HCT116 (cell line): ENCODE results near the gene SLC16A12. TPM values are rescaled to one million over a fixed set of nuclear protein-coding genes. Genes with fewer than 3 reads are reported as not detected.

Experiments used
- ATAC-seq: fragments of 200-7000 bp; cut with Tn5 transposase; 2 replicates; pipeline ENCODE4 v1.9.1; 2020; ENCODE audit warnings: mild to moderate bottlenecking, moderate library complexity
- BruUV-seq: library from RNA; stranded (reverse); fragments of 400-500 nt; replicated peaks from 2 replicates; lab custom pipeline; 2021; lab: Mats Ljungman, UMichigan
- CTCF ChIA-PET: fragments of 300-600 bp; sonication (Branson Sonifier 250); formaldehyde crosslinking; loops from one replicate; lab custom pipeline; 2021; ENCODE audit warnings: antibody characterized with exemption; lab: Charles Lee
- POLR2A ChIA-PET: fragments of 300-600, 350-600 bp; sonication (Branson Sonifier 250); formaldehyde crosslinking; loops from one replicate; lab custom pipeline; 2021; ENCODE audit warnings: antibody characterized with exemption; lab: Charles Lee
- RAD21 ChIA-PET, 2 experiments: fragments of 300-600 bp; sonication (Branson Sonifier 250); formaldehyde crosslinking; loops; one replicate each; lab custom pipeline; 2023; ENCODE audit warnings: low total read pairs in 2 of 2; ENCODE audit not compliant: uncharacterized antibody in 2 of 2, unreplicated experiment in 2 of 2, low non-redundant PET in 1 of 2; lab: Charles Lee
- DNase-seq: peaks from one replicate; pipeline ENCODE4 v3.0.0-alpha.2; 2010; ENCODE audit warnings: low read depth, low spot score
- H2AFZ ChIP-seq: fragments of 200-600 bp; shearing (Covaris generic), sonication (generic); 2 replicates; pipeline ENCODE4 v1.6.1; 2017; ENCODE audit warnings: low read depth, mixed run types, mixed read lengths, antibody characterized with exemption, low read length; ENCODE audit not compliant: poor library complexity, severe bottlenecking
- H3K27ac ChIP-seq: 2 replicates; pipeline ENCODE4 v1.5.1; 2012; ENCODE audit warnings: low read depth, low read length
- H3K27me3 ChIP-seq: fragments of 200-600 bp; sonication (generic); 2 replicates; pipeline ENCODE4 v1.6.1; 2016; ENCODE audit warnings: mixed run types, low read length, mixed read lengths; ENCODE audit not compliant: insufficient read depth
- H3K36me3 ChIP-seq, 2 experiments: fragments of 200-500 bp in 1 of 2; fragments of 200-600 bp in 1 of 2; sonication (Bioruptor generic) in 1 of 2; sonication (generic) in 1 of 2; 2 replicates each; pipeline versions ENCODE4 v1.5.1 to v1.6.1; 2014 to 2016; ENCODE audit warnings: low read length in 2 of 2, inconsistent platforms in 1 of 2, mixed read lengths in 1 of 2, mixed run types in 1 of 2; ENCODE audit not compliant: insufficient read depth in 2 of 2, control insufficient read depth in 1 of 2
- H3K4me1 ChIP-seq, 2 experiments: fragments of 200-600 bp in 1 of 2; sonication (generic) in 1 of 2; 2 replicates each; pipeline versions ENCODE4 v1.5.1 to v1.6.1; 2012 to 2017; ENCODE audit warnings: low read length in 2 of 2, inconsistent platforms in 1 of 2, mild to moderate bottlenecking in 1 of 2, mixed read lengths in 1 of 2, mixed run types in 1 of 2, moderate library complexity in 1 of 2; ENCODE audit not compliant: insufficient read depth in 2 of 2, control insufficient read depth in 1 of 2
- H3K4me2 ChIP-seq: fragments of 200-600 bp; sonication (generic); 2 replicates; pipeline ENCODE4 v1.6.1; 2017; ENCODE audit warnings: mixed run types, low read length, mixed read lengths
- H3K4me3 ChIP-seq, 2 experiments: fragments of 200-600 bp in 1 of 2; sonication (generic) in 1 of 2; replicated peaks in 1 of 2; 2 replicates each; pipeline ENCODE4 v1.5.1; 2011 to 2016; ENCODE audit warnings: low read length in 2 of 2, control low read depth in 1 of 2, low read depth in 1 of 2, mild to moderate bottlenecking in 1 of 2, mixed read lengths in 1 of 2, mixed run types in 1 of 2
- H3K79me2 ChIP-seq: fragments of 200-600 bp; sonication (generic); 2 replicates; pipeline ENCODE4 v1.6.1; 2017; ENCODE audit warnings: mild to moderate bottlenecking, mixed run types, low read length, moderate library complexity, mixed read lengths; ENCODE audit not compliant: insufficient read depth
- H3K9ac ChIP-seq: fragments of 200-600 bp; sonication (generic); 2 replicates; pipeline ENCODE4 v1.6.1; 2016; ENCODE audit warnings: low read length, mixed read lengths
- H3K9me2 ChIP-seq: fragments of 200-600 bp; sonication (generic), shearing (Covaris generic); 2 replicates; pipeline ENCODE4 v1.6.1; 2017; ENCODE audit warnings: mixed run types, mild to moderate bottlenecking, moderate library complexity; ENCODE audit not compliant: insufficient read depth
- H3K9me3 ChIP-seq, 2 experiments: fragments of 200-500 bp in 1 of 2; fragments of 200-600 bp in 1 of 2; sonication (Bioruptor generic) in 1 of 2; sonication (generic) in 1 of 2; 2 replicates each; pipeline ENCODE4 v1.6.1; 2014 to 2017; ENCODE audit warnings: low read length in 2 of 2, mixed read lengths in 2 of 2, inconsistent platforms in 1 of 2, low read depth in 1 of 2, mild to moderate bottlenecking in 1 of 2, mixed run types in 1 of 2, moderate library complexity in 1 of 2; ENCODE audit not compliant: control insufficient read depth in 1 of 2, insufficient read depth in 1 of 2
- H4K20me1 ChIP-seq: fragments of 200-600 bp; sonication (generic), shearing (Covaris generic); 2 replicates; pipeline ENCODE4 v1.6.1; 2017; ENCODE audit warnings: mixed run types, mild to moderate bottlenecking, moderate library complexity; ENCODE audit not compliant: insufficient read depth
- CTCF ChIP-seq, 3 experiments: fragments of 200-600 bp in 1 of 3; sonication (generic) in 1 of 3; IDR thresholded peaks in 2 of 3; conservative IDR thresholded peaks in 1 of 3; 2 replicates each; pipeline ENCODE4 v1.5.1; 2012 to 2017; ENCODE audit warnings: low read depth in 2 of 3, low read length in 2 of 3, antibody characterized with exemption in 1 of 3, borderline replicate concordance in 1 of 3, control low read depth in 1 of 3, mild to moderate bottlenecking in 1 of 3, mixed read lengths in 1 of 3, mixed run types in 1 of 3, moderate library complexity in 1 of 3; ENCODE audit not compliant: insufficient read depth in 1 of 3
- ELF1 ChIP-seq: IDR thresholded peaks from 2 replicates; pipeline ENCODE4 v1.6.1; 2012; ENCODE audit warnings: low read depth, borderline replicate concordance
- EZH2 ChIP-seq: fragments of 200-600 bp; sonication (generic); IDR thresholded peaks from 2 replicates; pipeline ENCODE4 v1.6.1; 2017; ENCODE audit warnings: antibody characterized with exemption, mixed run types
- EZH2phosphoT487 ChIP-seq: fragments of 200-600 bp; IDR thresholded peaks from 2 replicates; pipeline ENCODE4 v1.6.1; 2018; ENCODE audit warnings: antibody characterized with exemption, borderline replicate concordance
- JUND ChIP-seq: IDR thresholded peaks from 2 replicates; pipeline ENCODE4 v1.6.1; 2012
- POLR2A ChIP-seq: IDR thresholded peaks from 2 replicates; pipeline ENCODE4 v1.7.0; 2011; ENCODE audit warnings: borderline replicate concordance; ENCODE audit not compliant: insufficient read depth, insufficient read length; ENCODE audit errors: extremely low read depth
- RAD21 ChIP-seq: IDR thresholded peaks from 2 replicates; pipeline ENCODE4 v1.6.1; 2012; ENCODE audit warnings: low read depth, mild to moderate bottlenecking
- REST ChIP-seq: IDR thresholded peaks from 2 replicates; pipeline ENCODE4 v1.6.1; 2012; ENCODE audit warnings: low read depth
- SIN3A ChIP-seq: IDR thresholded peaks from 2 replicates; pipeline ENCODE4 v1.6.1; 2012; ENCODE audit warnings: low read depth
- SP1 ChIP-seq: IDR thresholded peaks from 2 replicates; pipeline ENCODE4 v1.6.1; 2012; ENCODE audit warnings: low read depth
- SRF ChIP-seq: IDR thresholded peaks from 2 replicates; pipeline ENCODE4 v1.6.1; 2012; ENCODE audit warnings: low read depth
- TCF7L2 ChIP-seq: IDR thresholded peaks from 2 replicates; pipeline ENCODE4 v1.7.0; 2011; ENCODE audit warnings: borderline replicate concordance, inconsistent platforms; ENCODE audit not compliant: insufficient read depth, insufficient read length; ENCODE audit errors: extremely low read depth
- ZBTB33 ChIP-seq: IDR thresholded peaks from 2 replicates; pipeline ENCODE4 v1.6.1; 2011; ENCODE audit warnings: mild to moderate bottlenecking, low read length, moderate library complexity; ENCODE audit not compliant: insufficient replicate concordance; ENCODE audit errors: extremely low read depth
- ZFX ChIP-seq: fragments of 450-650 bp; IDR thresholded peaks from 2 replicates; pipeline ENCODE4 v1.6.1; 2017
- ZNF274 ChIP-seq: fragments of 200-500 bp; sonication (Bioruptor generic); IDR thresholded peaks from 2 replicates; pipeline ENCODE4 v1.6.1; 2014; ENCODE audit warnings: mild to moderate bottlenecking, low read depth, low read length, inconsistent platforms
- intact Hi-C: fragments of 100-400 bp; cut with micrococcal nuclease; formaldehyde crosslinking; loops from 2 replicates; pipeline ENCODE4 v1.10.0; 2022
- total RNA-seq: library from RNA; stranded (reverse); gene quantifications from one replicate; pipeline ENCODE4 v1.2.1, GENCODE V29; 2021; ENCODE audit not compliant: unreplicated experiment

The SLC16A12 gene
- total RNA-seq, 1 experiment from 2014 or later = not detected

- Histone ChIP-seq H3K9ac (no peak overlapping the region), H2AFZ (no peak overlapping the region), H3K4me1 (peaks cover 19 to 29% of the 10 kb centered on the region in 2 experiments), H3K27ac (no peak overlapping the region), H3K4me3 (no peak overlapping the region), H3K9me3 (no peaks in the 10 kb centered on the region), H3K36me3 (no peaks in the 10 kb centered on the region), H3K4me2 (no peak overlapping the region), H3K79me2 (no peaks in the 10 kb centered on the region), H3K27me3 (no peaks in the 10 kb centered on the region), H3K9me2 (no peaks in the 10 kb centered on the region), H4K20me1 (no peaks in the 10 kb centered on the region)
- POLR2A ChIA-PET = no interaction called here
- RAD21 ChIA-PET = no interaction called here
- intact Hi-C loops = no loop called here
- TF ChIP-seq POLR2A = no peak
- TF ChIP-seq EZH2phosphoT487 = no peak
- no peak for TF ChIP-seq ZNF274
- no peak for TF ChIP-seq CTCF (IDR thresholded peaks at IDR 0.05 in 2 of 3, conservative IDR thresholded peaks at IDR 0.05 in 1 of 3; ENCODE audit: borderline replicate concordance in 1 of 3, insufficient read depth in 1 of 3, low read depth in 2 of 3, low read length in 2 of 3)
- no peak for TF ChIP-seq EZH2
- TF ChIP-seq JUND = no peak
- TF ChIP-seq SP1 = no peak
- no peak for TF ChIP-seq RAD21
- TF ChIP-seq TCF7L2 = no peak
- TF ChIP-seq SRF = no peak
- no peak for TF ChIP-seq REST
- TF ChIP-seq ELF1 = no peak
- no peak for TF ChIP-seq SIN3A
- no peak for TF ChIP-seq ZFX
- TF ChIP-seq ZBTB33 = no peak
- ATAC-seq (no peak), DNase-seq (no peak)
- BruUV-seq = no TSS peak
- CTCF ChIA-PET = no interaction called here
These were observed 64.1 kb downstream of the SLC16A12 start for GRCh38 chr10:89471110-89471809.
